GM21528 (cell line): ENCODE measurements around the gene MYEOV.

ENCODE experiments used
- ATAC-seq: cut with Tn5 transposase; IDR thresholded peaks from one replicate; pipeline ENCODE4 v1.9.1; 2021; ENCODE audit warnings: mild to moderate bottlenecking, moderate library complexity; ENCODE audit not compliant: unreplicated experiment, low FRiP score

MYEOV gene

GRCh38 chr11:69312453-69313404 is 18.8 kb downstream of the MYEOV start:
- ATAC-seq = no peak

GRCh38 chr11:69313992-69314391 is 20.0 kb downstream of the MYEOV start:
- ATAC-seq = no peak

DNA sequence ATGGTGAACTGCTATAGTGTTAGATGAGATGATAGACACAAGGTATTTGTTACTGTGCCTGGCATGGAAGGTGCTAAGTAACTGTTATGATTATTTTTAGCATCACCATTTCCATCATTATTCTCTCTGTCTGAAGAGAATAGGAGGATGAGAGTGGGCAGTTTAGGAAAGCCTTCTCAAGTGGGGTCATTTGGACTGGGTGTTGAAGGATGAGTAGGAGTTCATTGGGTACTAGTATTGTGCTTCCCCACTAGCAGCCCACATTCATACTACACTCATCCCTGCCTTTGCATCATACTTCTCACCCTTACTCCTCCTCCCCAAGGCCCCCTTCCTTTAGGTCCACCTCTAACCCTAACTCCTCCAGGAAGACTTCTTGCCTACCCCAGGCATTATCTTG is 20.6 kb downstream of the MYEOV start:
- ATAC-seq = no peak

DNA sequence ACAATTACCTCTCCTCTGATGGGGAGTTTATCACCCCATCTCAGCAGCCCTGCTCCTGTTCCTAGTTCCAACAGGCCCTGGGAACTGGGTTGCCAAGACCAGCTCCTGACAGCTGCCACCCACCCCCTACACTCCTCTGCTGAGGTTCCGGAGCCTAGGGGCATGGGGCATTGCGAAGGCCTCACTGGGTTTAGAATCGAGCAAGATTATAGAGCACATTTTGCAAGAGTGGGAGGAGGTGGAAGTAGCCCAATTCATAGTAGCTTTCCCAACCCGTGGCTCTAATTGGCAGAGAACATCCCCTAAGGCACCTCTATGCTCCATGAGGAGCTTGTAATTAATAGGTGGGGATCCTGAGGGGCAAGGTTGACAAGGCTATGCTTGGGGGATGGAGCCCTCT is 23.0 kb downstream of the MYEOV start:
- no peak for ATAC-seq

DNA sequence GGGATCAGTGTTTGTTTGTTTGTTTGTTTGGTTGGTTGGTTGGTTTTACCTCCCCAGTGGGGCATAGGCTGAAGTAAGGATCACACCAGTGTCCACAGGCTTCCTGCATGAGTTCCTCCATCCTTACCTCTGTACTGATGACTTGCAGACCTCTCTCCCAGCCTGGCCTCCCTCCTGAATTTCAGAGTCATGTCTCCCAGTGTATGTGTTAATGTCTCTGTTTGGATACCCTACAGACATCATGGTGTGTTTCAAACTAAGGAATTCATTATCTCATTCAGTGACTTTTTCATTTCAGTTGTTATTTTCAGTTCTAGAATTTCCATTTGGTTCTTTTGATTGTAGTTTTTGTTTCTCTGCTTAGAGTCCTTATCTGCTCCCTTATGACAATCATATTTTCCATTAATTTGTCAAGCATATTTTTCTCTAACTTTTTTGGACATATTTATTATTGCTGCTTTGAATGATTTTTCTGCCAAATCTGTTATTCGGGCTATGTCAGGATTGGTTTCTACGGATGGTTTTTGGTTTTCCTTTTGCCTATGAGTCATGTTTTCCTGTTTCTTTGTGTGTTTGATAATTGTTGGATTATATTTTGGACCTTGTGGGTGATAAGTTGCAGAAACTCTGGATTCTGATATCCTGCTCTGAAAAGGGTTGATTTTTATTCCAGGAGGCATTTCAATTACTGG is 23.6 kb downstream of the MYEOV start:
- ATAC-seq = no peak

DNA sequence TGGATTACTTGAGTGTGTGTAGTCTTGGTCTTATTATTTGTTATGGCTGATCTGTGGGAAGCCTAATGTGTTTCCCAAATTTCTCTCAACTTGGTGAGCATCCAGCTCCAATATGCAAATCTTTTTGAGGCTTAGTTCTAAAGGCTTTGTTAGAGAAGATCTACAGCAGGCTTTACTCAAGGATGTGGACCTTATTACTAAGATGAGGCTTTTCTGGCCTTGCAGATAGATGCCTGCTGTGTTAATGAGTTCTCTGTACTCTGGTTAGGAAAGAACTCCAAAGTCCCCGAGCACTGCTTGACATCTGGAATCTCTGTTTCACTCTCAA is 24.1 kb downstream of the MYEOV start:
- ATAC-seq = no peak

- no peak for ATAC-seq
Measured at GRCh38 chr11:69319255-69320106, 25.5 kb downstream of the MYEOV start.

GRCh38 chr11:69320326-69320725 is 26.4 kb downstream of the MYEOV start:
- ATAC-seq = no peak

DNA sequence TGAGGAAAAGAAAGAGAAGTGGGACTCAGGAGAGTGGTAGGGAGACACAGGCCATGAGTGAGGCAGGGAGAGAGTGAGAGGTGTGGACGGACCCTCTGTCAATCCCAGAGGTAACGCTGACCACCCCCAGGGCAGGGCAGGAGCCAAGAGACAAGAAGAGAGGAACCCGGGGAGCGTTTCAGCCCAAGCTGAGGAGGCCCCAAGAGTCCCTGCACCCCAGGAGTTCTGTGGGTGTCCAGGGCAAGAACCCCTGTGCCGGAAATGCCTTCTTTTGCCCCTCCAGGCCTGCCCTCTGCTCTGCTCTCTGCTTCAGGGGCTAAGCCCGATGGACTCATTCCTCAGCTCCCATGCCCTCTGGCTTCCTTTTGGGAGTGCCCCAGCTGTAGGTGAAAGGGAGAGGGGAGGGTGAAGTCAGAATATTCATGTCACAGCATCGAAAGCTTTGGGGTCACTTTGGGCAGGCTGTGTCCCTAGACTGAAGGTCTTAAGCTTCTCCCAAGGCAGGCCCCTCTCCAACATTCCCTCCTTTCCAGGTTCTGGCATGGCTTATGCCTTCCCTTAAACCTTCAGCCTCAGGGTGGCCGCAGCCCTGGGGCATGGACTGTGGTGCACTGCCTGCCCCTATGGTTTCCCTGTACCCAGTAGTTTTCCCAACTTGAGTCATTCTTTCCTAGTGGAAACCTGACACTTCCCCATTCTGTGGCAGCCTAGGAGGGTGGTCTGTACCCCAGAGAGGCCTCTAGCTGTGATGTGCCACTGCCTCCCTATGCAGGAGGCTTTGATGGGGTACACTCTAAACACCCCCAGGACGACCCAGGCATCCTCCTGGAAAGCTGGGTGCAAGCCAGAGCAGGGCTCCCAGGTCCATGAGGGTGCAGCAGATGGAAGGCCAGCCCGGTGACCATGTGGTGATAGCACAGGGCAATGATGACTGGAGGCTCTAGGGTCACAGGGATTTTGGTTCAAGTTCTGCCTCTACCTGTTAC is 27.1 kb downstream of the MYEOV start:
- ATAC-seq = no peak

- no peak for ATAC-seq
Measured at GRCh38 chr11:69321877-69322361, 28.0 kb downstream of the MYEOV start.

- ATAC-seq = no peak
Measured at GRCh38 chr11:69325446-69325845, 31.5 kb downstream of the MYEOV start.

- no peak for ATAC-seq
Measured at GRCh38 chr11:69326622-69327219, 32.8 kb downstream of the MYEOV start.

DNA sequence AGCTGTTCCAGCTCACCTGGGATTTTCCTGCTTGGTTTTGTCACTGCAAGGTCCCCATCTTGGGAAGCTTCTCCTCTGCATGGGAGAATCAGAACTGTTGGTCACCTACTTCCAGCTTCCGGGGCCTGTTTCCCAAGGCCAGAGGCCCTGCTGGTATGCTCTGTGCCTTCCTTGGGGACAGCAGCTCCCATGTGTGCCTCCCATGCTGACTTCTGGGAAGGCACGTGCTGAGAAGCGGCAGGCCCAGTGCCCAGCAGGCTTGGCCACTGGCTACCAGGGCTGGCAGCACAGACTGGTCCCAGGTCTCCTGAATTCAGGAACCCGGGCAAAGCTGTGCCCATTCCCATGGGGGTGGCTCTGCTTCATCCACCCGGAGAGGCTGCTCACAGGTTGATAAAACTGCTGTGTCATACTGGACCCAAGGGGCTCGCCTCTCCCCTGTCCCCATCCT is 33.8 kb downstream of the MYEOV start:
- ATAC-seq = no peak

DNA sequence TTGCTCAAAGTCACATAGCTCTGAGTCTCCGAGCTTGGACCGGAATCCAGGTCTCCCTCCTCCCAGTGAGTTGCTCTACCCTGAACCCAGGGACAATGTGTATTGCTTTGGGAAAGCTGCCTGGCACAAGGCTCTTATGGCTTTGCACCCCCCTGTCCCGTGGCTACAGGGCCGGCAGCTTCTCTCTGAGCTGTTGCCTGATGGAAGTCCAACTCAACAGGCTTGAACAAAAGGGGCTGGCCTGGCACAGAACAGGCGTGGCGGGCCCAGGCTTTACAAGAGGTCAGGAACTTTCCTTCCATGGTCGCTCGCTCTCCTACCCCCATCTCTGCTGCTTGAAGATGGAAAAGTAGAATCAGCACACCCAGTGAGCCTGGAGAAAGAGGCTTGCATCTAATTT is 34.3 kb downstream of the MYEOV start:
- ATAC-seq = no peak

GRCh38 chr11:69329581-69329980 is 35.6 kb downstream of the MYEOV start:
- no peak for ATAC-seq

GRCh38 chr11:69330330-69330729 is 36.4 kb downstream of the MYEOV start:
- no peak for ATAC-seq

- no peak for ATAC-seq
Measured at GRCh38 chr11:69333149-69333710, 39.3 kb downstream of the MYEOV start.

GRCh38 chr11:69333879-69334278 is 39.9 kb downstream of the MYEOV start:
- no peak for ATAC-seq
